Measurements from ENCODE around the gene NOC2L. TPM values are rescaled to one million over a fixed set of nuclear protein-coding genes. Genes with fewer than 3 reads are reported as not detected.

Gene NOC2L
- total RNA-seq, 6 donors from 2014 or later: 28.7 to 66.0 (median 51.0) TPM

DNA sequence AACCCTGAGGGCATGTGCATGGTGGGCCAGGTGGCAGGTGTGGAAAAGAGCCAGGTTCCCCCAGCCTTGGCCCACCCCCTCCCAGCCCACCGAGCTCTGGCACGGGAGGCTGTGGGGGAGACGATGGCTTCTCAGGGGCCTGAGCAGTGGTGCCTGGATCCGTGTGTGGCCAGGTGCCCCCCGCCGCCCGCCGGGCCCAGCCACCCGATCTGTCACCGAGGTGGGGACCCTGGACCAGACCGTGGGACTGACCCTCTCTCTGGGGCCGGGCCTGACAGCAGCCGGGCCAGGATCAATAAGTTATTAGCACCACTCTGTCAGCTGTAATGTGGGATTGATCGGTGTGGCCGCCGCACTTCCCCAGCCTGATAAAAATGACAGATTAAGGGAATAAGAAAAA, 21.5 kb downstream of the NOC2L start:
- peak in 1 of 2 donors; percentile 83 for DNase-seq
- no peak overlapping the region for H3K27ac ChIP-seq
- H3K4me3 ChIP-seq: no peak overlapping the region
- peaks cover 4 to 54% (median 39%) of the 10 kb centered on the region in 4 donors for H3K27me3 ChIP-seq
- peaks cover 33 to 48% (median 44%) of the 10 kb centered on the region in 4 donors for H3K4me1 ChIP-seq
- H3K9me3 ChIP-seq: no peaks in the 10 kb centered on the region
- H3K36me3 ChIP-seq: no peaks in the 10 kb centered on the region
- TF ChIP-seq POLR2A (IDR thresholded peaks at IDR 0.05) (no peak), POLR2AphosphoS5 (IDR thresholded peaks at IDR 0.05) (no peak), CTCF (IDR thresholded peaks at IDR 0.05) (no peak), EP300 (IDR thresholded peaks at IDR 0.05) (no peak)
- no peak for ATAC-seq (ENCODE audit: low FRiP score in 2 of 2)
- WGBS, 2 donors: 72 to 96% methylated on average over 3 to 11 of the region's 16 CpGs

GRCh38 chr1:936348-937264, 22.4 kb downstream of the NOC2L start:
- peak in 1 of 2 donors; percentile 76 for DNase-seq
- H3K27me3 ChIP-seq: peaks cover 2 to 45% (median 29%) of the 10 kb centered on the region in 4 donors
- no peak for ATAC-seq (ENCODE audit: low FRiP score in 2 of 2)
- no peak for TF ChIP-seq POLR2A (IDR thresholded peaks at IDR 0.05)
- 78 to 85% methylated on average over 15 to 37 of the region's 45 CpGs for WGBS, 2 donors
- no peak overlapping the region for H3K4me3 ChIP-seq
- peaks cover 24 to 39% (median 35%) of the 10 kb centered on the region in 4 donors for H3K4me1 ChIP-seq
- no peaks in the 10 kb centered on the region for H3K9me3 ChIP-seq
- H3K27ac ChIP-seq: no peak overlapping the region
- H3K36me3 ChIP-seq: no peaks in the 10 kb centered on the region

DNA sequence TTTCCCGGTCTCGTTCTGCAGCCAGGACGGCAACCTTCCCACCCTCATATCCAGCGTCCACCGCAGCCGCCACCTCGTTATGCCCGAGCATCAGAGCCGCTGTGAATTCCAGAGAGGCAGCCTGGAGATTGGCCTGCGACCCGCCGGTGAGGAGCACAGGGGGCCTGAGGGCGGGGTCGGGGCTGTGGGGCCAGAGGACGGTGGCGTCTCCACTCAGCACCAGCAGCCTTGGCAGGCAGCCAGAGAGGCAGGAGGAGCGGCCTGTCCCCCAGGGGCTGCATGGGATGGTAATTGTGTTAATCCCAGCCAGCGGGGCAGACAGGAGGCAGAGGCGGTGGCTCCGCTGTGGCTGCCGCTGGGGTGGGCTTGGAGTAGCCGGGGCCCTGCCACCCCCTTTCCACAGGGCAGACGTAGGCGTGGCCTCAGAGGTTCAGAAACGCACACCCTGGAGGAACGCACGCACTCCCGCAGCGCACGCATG, 23.3 kb downstream of the NOC2L start:
- H3K4me3 ChIP-seq: no peak overlapping the region
- no peaks in the 10 kb centered on the region for H3K36me3 ChIP-seq
- peaks cover 16 to 31% (median 27%) of the 10 kb centered on the region in 4 donors for H3K4me1 ChIP-seq
- H3K27ac ChIP-seq: no peak overlapping the region
- no peaks in the 10 kb centered on the region for H3K9me3 ChIP-seq
- ATAC-seq (ENCODE audit: low FRiP score in 2 of 2): no peak
- TF ChIP-seq POLR2AphosphoS5 (IDR thresholded peaks at IDR 0.05) (no peak), CTCF (IDR thresholded peaks at IDR 0.05) (no peak), EP300 (IDR thresholded peaks at IDR 0.05) (no peak), POLR2A (IDR thresholded peaks at IDR 0.05) (no peak)
- WGBS, 2 donors: 20 to 47% methylated on average over 5 to 22 of the region's 30 CpGs
- DNase-seq: peak in 1 of 2 donors; percentile 68
- H3K27me3 ChIP-seq: peaks cover 2 to 37% (median 24%) of the 10 kb centered on the region in 4 donors

DNA sequence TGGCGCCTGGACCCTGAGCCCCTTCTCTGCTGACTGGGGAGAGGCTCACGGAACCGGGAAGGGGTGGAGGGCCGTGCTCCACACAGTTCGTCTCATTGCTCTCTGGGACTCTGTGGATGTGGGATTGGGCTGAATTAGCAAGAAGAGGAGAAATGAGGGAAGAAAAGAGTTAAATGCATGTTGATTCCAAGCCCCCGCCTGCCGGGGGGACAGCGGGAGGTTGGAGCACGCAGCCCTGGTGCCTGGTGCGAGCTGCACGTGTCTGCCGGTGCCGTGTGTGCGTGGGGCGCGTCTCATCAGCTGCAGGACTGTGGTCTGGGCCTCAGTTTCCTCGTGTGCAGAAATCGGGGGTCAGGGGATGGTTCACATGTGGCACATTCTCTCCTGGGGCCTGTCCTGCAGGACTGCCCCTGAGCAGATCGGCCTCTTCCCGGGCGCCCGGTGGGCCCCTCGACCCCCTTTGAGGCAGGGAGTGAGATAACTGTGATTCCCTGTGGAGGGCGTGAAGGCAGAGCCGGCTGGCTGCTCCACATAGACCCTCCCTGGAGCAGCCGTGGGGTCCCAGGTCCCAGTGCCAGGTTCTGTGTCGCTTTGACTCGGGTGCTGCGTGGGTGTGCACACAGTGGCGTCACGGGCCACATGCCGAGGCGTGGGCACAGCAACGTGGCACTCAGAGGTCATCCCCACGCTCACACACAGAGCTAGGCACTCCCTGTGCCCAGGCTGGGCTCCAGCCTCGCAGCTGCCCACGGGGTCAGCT, 23.9 kb downstream of the NOC2L start:
- ATAC-seq (ENCODE audit: low FRiP score in 2 of 2): no peak
- H3K36me3 ChIP-seq: no peaks in the 10 kb centered on the region
- TF ChIP-seq EP300 (IDR thresholded peaks at IDR 0.05) (no peak), POLR2A (IDR thresholded peaks at IDR 0.05) (no peak), POLR2AphosphoS5 (IDR thresholded peaks at IDR 0.05) (no peak), CTCF (IDR thresholded peaks at IDR 0.05) (no peak)

DNA sequence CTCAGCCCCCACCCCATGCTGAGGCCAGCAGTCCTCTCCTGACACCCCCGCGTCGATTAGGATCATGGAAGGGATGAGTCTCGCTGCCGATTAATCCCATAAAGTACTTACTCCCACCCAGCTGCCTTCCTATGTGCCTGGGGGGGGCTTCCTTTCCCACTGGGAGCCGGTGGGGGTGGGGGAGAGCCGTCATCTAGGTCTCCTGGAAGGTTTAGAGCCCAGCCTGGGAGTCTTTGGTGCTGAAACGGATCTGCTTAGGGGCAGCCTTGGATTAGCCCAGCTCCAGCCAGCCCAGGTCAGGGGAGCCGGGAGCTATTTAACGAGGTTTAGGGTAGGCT, 25.5 kb downstream of the NOC2L start:
- peaks cover 4 to 21% (median 16%) of the 10 kb centered on the region in 4 donors for H3K4me1 ChIP-seq
- TF ChIP-seq EP300 (IDR thresholded peaks at IDR 0.05) (no peak), CTCF (IDR thresholded peaks at IDR 0.05) (no peak), POLR2A (IDR thresholded peaks at IDR 0.05) (no peak), POLR2AphosphoS5 (IDR thresholded peaks at IDR 0.05) (no peak)
- no peak for ATAC-seq (ENCODE audit: low FRiP score in 2 of 2)
- no peak overlapping the region for H3K27ac ChIP-seq
- no peak for DNase-seq
- no peak overlapping the region for H3K4me3 ChIP-seq
- peaks cover 2 to 18% (median 14%) of the 10 kb centered on the region in 4 donors for H3K27me3 ChIP-seq
- H3K9me3 ChIP-seq: no peaks in the 10 kb centered on the region
- 42 to 46% methylated on average over 7 to 10 of the region's 10 CpGs for WGBS, 2 donors
- H3K36me3 ChIP-seq: no peaks in the 10 kb centered on the region

More for the DNA sequence above, 23.9 kb downstream of the NOC2L start:
- peaks cover 2 to 31% (median 19%) of the 10 kb centered on the region in 4 donors for H3K27me3 ChIP-seq
- H3K4me1 ChIP-seq: peaks cover 10 to 25% (median 21%) of the 10 kb centered on the region in 4 donors
- H3K4me3 ChIP-seq: no peak overlapping the region
- peak in 1 of 2 donors; percentile 75 for DNase-seq
- no peak overlapping the region for H3K27ac ChIP-seq
- H3K9me3 ChIP-seq: no peaks in the 10 kb centered on the region
- 17 to 22% methylated on average over 20 to 33 of the region's 37 CpGs for WGBS, 2 donors
